GM19463 (cell line): ENCODE results near the gene KCTD10.

ENCODE experiments used
- ATAC-seq: cut with Tn5 transposase; IDR thresholded peaks from one replicate; pipeline ENCODE4 v1.9.1; 2021; ENCODE audit warnings: mild to moderate bottlenecking, moderate library complexity; ENCODE audit not compliant: unreplicated experiment

KCTD10 gene, protein sequence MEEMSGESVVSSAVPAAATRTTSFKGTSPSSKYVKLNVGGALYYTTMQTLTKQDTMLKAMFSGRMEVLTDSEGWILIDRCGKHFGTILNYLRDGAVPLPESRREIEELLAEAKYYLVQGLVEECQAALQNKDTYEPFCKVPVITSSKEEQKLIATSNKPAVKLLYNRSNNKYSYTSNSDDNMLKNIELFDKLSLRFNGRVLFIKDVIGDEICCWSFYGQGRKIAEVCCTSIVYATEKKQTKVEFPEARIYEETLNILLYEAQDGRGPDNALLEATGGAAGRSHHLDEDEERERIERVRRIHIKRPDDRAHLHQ

DNA sequence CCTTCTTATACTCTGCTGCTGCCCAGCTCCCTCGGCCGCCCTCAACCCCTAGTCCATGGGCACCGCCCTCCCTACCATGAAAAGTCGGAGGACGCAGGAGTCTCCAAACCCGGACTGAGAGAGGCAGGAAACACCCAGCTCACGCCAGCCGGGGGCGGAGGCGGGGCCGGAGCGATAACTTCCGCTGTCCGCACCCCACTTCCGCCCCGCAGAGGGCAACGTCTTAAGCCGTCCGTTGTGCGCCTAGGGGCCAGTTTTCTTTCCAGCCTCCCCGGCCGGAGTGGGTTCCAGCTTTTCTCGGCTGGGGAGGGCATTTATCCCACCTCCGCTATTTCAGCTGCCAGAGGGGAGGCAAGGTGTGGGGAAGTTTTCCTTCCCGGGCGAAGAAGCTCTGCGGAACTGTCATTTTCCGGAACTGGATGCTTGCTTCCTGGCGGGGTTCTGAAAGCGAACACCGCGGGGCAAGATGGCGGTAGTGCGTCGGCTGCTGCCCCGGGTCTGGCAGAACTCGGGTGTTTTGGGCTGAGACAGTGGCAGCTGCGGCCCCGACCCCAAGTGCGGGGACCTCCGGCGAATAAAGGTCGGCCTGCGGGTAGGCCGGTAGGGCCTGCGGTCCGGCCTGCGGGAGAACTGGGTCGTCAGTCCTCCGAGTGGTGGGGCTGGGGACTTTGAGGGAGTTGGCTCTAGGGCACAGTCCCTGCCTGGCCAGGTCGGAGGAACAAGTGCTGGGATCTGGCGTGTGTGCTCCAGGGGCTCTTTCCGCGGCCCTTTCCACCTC lies at the start of gene KCTD10, which contains the start of gene UBE3B:
Gene KCTD10 (minus strand): TSS at position 116 of the 778 bp plus-strand sequence. CDS start 38 bp downstream, at position 78.
Gene UBE3B (plus strand): TSS at position 450 of the 778 bp plus-strand sequence. CDS start 5,918 bp downstream, outside the sequence.
- ATAC-seq = peak; percentile 96

DNA sequence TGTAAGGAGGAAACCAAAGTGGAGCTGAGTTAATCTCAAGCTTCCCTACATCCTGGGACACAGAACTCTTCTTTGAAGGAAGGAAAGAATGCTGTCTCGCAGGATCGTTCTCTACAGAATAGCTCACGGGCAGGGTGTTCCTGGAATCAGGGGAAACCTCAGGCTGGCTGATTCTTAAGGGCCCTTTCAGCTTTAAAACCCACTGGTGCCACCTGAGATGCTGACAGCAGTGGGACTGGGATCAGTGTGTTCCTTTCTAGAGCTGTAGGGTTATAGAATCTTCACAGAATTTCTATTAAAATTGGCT lies 48.1 kb upstream of the KCTD10 start:
- no peak for ATAC-seq

GRCh38 chr12:109524466-109525278 lies 47.6 kb upstream of the KCTD10 start:
- ATAC-seq = no peak

- no peak for ATAC-seq
Measured at GRCh38 chr12:109523504-109523903, 46.4 kb upstream of the KCTD10 start.

DNA sequence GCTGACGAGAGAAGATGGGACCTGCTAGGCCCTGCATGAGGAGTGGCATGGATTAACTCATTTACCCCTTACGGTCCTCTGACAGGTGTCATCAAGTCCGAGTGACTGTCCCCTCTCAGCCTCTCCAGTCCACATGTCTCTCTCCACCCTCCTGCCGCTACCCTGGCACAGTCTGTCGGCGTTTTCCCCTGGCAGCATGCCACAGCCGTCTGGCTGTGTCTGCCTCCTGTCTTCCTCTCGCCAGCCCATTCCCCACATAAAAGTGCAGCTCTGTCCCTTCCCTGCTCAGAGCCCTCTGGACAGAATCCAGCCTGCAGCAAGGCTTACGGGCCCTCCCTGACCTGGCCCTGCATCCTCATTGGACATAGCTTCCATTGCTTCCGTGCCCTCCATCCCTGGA lies 46.0 kb upstream of the KCTD10 start:
- no peak for ATAC-seq

- no peak for ATAC-seq
Measured at GRCh38 chr12:109521831-109522230, 44.7 kb upstream of the KCTD10 start.

GRCh38 chr12:109519787-109520186 lies 42.7 kb upstream of the KCTD10 start:
- ATAC-seq = no peak

DNA sequence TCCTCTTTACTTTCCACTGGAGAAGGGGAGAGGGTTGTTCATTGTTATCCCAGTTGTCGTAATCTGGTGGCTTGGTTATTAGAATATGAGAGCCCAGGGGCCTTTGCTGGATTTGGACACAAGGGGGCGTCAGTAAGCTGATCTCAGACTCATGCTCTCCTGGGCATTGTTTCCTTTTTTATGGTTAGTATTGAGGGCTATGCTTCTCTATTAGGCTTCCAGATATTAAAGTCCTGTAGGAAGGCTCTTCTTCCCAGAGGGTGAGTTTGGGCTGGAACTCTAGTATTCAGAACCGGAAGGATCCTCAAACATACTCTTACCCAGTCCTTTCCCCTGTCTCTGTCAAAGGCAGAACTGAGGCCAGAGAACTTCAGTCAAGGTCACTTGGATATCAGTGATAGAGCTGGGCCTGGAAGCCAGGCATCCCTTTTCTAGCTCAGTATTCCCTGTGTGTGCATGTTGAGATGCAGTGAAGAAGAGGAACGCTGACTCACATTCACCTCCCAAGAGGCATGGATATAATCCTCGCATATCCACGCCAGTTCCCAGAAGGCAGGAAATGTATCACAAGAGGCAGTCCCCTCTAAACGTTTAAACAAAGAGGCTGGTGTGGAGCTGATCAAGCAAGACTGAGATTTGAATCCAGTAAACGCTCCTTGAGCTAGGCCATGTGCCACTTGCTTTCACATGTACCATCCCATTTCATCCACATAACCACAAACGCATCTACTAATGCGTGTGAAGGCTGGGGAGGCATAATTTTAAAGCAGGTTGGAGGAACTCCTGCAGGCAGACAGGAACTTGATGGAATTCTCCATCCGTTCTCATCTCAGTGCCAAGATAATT lies 41.9 kb upstream of the KCTD10 start:
- no peak for ATAC-seq

GRCh38 chr12:109517619-109518018 lies 40.5 kb upstream of the KCTD10 start:
- ATAC-seq = no peak

DNA sequence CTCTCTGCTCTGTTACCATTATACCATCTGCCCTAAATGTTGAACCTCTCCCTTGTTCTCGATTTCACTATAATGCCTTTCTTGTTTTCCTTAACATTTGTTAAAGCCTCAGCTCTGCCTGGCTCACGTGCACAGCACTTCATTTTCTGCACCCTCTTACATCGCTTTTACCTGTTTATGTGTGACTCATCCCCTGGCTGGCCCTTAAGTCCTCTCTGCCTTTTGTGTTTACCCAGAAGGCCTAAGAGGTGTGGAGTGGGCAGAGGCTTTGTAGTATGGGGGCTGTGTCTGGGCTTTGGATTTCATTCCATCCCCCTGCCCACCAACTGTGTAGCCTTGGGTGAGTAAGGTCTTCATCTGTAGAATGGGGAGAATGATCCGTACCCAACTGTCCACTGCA lies 36.9 kb upstream of the KCTD10 start:
- no peak for ATAC-seq

DNA sequence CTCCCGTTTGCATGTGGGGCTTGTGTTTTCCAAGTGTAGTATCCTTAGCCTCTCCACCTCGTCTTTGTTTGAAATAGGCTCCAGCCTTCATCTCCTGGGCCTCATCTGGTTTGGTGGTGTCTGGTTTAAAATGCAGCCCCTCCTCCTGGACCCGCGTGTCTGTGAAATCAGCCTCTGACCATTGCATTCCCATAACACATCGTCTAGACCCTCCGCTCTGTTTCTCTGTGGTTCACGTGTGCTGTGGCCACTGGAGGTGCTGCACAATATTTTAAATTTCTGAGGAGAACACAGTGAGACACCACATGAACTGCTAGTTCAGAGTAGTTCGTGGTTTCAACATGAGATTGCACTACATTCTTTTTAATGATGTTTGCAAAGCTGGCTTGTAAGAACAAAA lies 36.0 kb upstream of the KCTD10 start:
- no peak for ATAC-seq

- ATAC-seq = no peak
Measured at GRCh38 chr12:109512608-109513007, 35.5 kb upstream of the KCTD10 start.

GRCh38 chr12:109510196-109510595 lies 33.1 kb upstream of the KCTD10 start:
- no peak for ATAC-seq

DNA sequence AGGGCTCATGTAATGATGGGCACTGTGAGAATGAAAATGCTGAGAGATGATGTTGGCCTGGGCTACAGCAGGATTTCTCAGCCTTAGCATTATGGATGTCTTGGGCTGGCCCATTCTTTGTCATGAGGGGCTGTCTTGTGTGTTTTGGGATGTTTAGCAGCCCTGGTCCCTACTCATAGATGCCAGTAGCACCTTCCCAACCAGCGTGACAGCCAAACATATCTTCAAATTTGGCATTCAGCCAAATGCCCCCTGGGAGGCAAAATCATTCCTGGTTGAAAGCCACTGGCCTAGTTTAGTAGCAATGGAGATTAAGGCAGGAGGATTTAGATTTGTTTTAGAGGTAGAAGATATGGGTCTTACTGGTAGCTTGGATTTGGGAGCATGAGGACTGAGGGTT lies 27.0 kb upstream of the KCTD10 start:
- no peak for ATAC-seq

- no peak for ATAC-seq
Measured at GRCh38 chr12:109503611-109504010, 26.5 kb upstream of the KCTD10 start.

GRCh38 chr12:109502332-109502731 lies 25.2 kb upstream of the KCTD10 start:
- no peak for ATAC-seq

- ATAC-seq = no peak
Measured at GRCh38 chr12:109501299-109501698, 24.2 kb upstream of the KCTD10 start.

DNA sequence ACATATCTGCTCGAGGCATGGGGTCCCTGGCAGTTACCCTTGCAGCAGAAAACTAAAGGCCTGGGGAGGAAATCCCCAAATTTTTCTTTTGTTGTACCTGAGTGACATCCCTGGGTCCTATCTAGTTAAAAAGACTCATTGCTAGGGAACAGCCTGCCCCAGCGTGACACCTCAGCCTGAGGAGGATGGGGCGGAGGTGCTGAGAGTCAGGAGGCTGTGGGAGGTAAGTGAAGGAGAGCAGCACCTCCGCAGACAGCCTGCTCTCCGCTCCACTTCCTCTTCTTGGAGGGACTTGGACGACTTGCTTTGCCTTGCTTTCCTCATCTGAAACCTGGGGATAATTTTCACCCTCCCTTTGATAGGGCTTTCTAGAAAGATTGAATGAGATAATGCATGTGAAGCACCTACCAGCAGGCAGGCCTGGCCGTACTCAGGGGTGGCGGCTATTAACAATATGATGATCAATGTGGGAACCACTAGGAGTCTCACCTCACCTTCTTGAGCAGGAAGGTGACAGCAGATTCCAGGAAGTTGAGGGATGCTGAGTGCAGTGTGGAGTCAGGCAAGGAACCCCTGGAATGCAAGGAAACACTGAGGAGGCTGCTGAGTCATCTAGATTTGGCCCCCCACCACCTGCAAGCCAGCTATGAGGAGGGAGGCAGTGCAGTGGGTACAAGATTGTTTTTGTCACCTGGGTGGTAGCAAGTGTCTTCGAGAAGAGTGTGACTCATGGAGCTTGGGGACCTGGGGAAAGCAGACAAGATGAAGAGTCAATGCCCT lies 23.5 kb upstream of the KCTD10 start:
- ATAC-seq = no peak

DNA sequence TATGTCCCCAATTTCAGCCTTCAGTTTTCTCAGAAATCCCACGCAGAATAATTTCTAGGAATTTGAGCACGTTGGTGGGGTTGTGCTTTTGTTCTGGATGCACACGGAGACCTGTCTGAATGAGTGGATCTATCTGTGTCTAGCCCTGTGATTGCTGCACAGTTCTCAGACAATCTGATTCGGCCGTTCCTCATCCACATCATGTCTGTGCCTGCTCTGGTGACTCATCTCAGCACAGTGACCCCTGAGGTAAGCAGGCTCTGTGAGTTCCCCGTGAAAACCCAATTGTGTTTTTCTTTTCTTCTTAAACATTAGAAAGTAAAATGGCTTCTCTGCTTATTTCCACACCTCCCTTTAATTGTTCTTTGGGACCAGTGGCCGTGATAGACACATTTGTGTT lies 20.6 kb upstream of the KCTD10 start:
- no peak for ATAC-seq

GRCh38 chr12:109496306-109496705 lies 19.2 kb upstream of the KCTD10 start:
- ATAC-seq = no peak
